A549 (cell line): ENCODE data around the gene MLX. TPM values are rescaled to one million over a fixed set of nuclear protein-coding genes. Genes with fewer than 3 reads are reported as not detected.

Source experiments
- ATAC-seq, 2 experiments: fragments of 200-7000 bp in 1 of 2; fragments of >200 bp in 1 of 2; cut with Nextera tagmentation in 1 of 2; cut with Tn5 transposase in 1 of 2; 3 replicates each; pipeline versions ENCODE4 v1.8.0 to v1.9.1; 2018 to 2020; ENCODE audit warnings: mild to moderate bottlenecking in 1 of 2, moderate library complexity in 1 of 2
- CTCF ChIA-PET: fragments of 300-600 bp; sonication (Branson Sonifier 250); formaldehyde crosslinking; extraction: SDS; loops from one replicate; lab custom pipeline; 2021; ENCODE audit warnings: antibody characterized with exemption, inconsistent platforms; lab: Yijun Ruan, JAX
- POLR2A ChIA-PET: fragments of 350-600 bp; formaldehyde crosslinking; extraction: SDS; loops from one replicate; lab custom pipeline; 2021; ENCODE audit warnings: antibody characterized with exemption, inconsistent platforms; lab: Yijun Ruan, JAX
- DNase-seq, 2 experiments: peaks; one replicate each; pipeline versions ENCODE4 v3.0.0 to v3.0.0-alpha.2; 2011 to 2016; ENCODE audit warnings: low read depth in 1 of 2, low spot score in 1 of 2
- FAIRE-seq: peaks from 2 replicates; lab custom pipeline; 2011; peaks lifted over from hg19 to GRCh38; lab: Jason Lieb, UNC
- H3K27ac ChIP-seq, 2 experiments: fragments of >200 bp; sonication (Bioruptor Twin); formaldehyde crosslinking; 3 replicates each; pipeline ENCODE4 v1.5.1; 2016 to 2017
- H3K4me1 ChIP-seq: fragments of >200 bp; sonication (Bioruptor Twin); formaldehyde crosslinking; 3 replicates; pipeline ENCODE4 v1.6.1; 2016
- H3K4me2 ChIP-seq: fragments of >200 bp; sonication (Bioruptor Twin); formaldehyde crosslinking; 3 replicates; pipeline ENCODE4 v1.6.1; 2016
- H3K4me3 ChIP-seq: fragments of >200 bp; sonication (Bioruptor Twin); formaldehyde crosslinking; 3 replicates; pipeline ENCODE4 v1.5.1; 2016
- H3K9me3 ChIP-seq: fragments of >200 bp; sonication (Bioruptor Twin); formaldehyde crosslinking; 3 replicates; pipeline ENCODE4 v1.6.1; 2016
- CBX2 ChIP-seq: fragments of 200-600 bp; sonication (generic); IDR thresholded peaks from 2 replicates; pipeline ENCODE4 v1.6.1; 2016; ENCODE audit warnings: low read depth, mild to moderate bottlenecking, borderline replicate concordance
- HEYL ChIP-seq: fragments of 250-450 bp; sonication (Bioruptor Pico); IDR thresholded peaks from 2 replicates; pipeline ENCODE4 v1.8.0; 2021; ENCODE audit warnings: mild to moderate bottlenecking, moderate library complexity
- HOXB5 ChIP-seq: fragments of 250-450 bp; sonication (Bioruptor Pico); IDR thresholded peaks from 2 replicates; pipeline ENCODE4 v1.5.0; 2020; ENCODE audit warnings: mild to moderate bottlenecking, moderate library complexity
- JUN ChIP-seq, 2 experiments: fragments of >200 bp; sonication (Bioruptor Twin); formaldehyde crosslinking; IDR thresholded peaks; 2 replicates in 1 of 2; 3 replicates in 1 of 2; pipeline ENCODE4 v1.6.1; 2016 to 2017
- KDM5A ChIP-seq: fragments of 200-600 bp; sonication (generic); IDR thresholded peaks from 2 replicates; pipeline ENCODE4 v1.6.1; 2016; ENCODE audit warnings: antibody characterized with exemption, mild to moderate bottlenecking
- MAFK ChIP-seq: fragments of 450-650 bp; IDR thresholded peaks from 2 replicates; pipeline ENCODE4 v1.6.1; 2014; ENCODE audit not compliant: partially characterized antibody
- PHF8 ChIP-seq: fragments of 200-600 bp; sonication (generic); IDR thresholded peaks from 2 replicates; pipeline ENCODE4 v1.6.1; 2016; ENCODE audit warnings: low read depth, mild to moderate bottlenecking, antibody characterized with exemption, moderate library complexity, borderline replicate concordance
- POLR2A ChIP-seq: IDR thresholded peaks from 2 replicates; pipeline ENCODE4 v1.6.1; 2012; ENCODE audit warnings: mild to moderate bottlenecking, low read length
- POLR2AphosphoS2 ChIP-seq: conservative IDR thresholded peaks from 2 replicates; pipeline ENCODE4 v1.6.1; 2012; ENCODE audit warnings: low read length, improper control_type of control experiment, inconsistent platforms
- RAD21 ChIP-seq, 2 experiments: fragments of >200 bp in 1 of 2; sonication (Bioruptor Twin) in 1 of 2; formaldehyde crosslinking in 1 of 2; IDR thresholded peaks in 1 of 2; conservative IDR thresholded peaks in 1 of 2; 2 replicates in 1 of 2; 3 replicates in 1 of 2; pipeline ENCODE4 v1.6.1; 2012 to 2018; ENCODE audit warnings: inconsistent platforms in 1 of 2
- RARB ChIP-seq: fragments of 250-450 bp; sonication (Bioruptor Pico); IDR thresholded peaks from 2 replicates; pipeline ENCODE4 v1.8.0; 2021; ENCODE audit warnings: mild to moderate bottlenecking, moderate library complexity
- RFX5 ChIP-seq: fragments of 450-650 bp; IDR thresholded peaks from 2 replicates; pipeline ENCODE4 v1.7.1; 2014; ENCODE audit warnings: antibody characterized with exemption, mild to moderate bottlenecking, moderate library complexity
- SMC3 ChIP-seq: fragments of >200 bp; sonication (Bioruptor Twin); formaldehyde crosslinking; IDR thresholded peaks from 3 replicates; pipeline ENCODE4 v1.6.1; 2018; ENCODE audit warnings: inconsistent platforms
- TP53 ChIP-seq: fragments of 250-450 bp; sonication (Bioruptor Pico); IDR thresholded peaks from 2 replicates; pipeline ENCODE4 v1.5.0; 2021; ENCODE audit warnings: mild to moderate bottlenecking, moderate library complexity
- ZC3H11A ChIP-seq: fragments of 450-650 bp; IDR thresholded peaks from 2 replicates; pipeline ENCODE4 v1.6.1; 2014; ENCODE audit warnings: antibody characterized with exemption, mild to moderate bottlenecking
- WGBS: methylation state at CpG from one replicate; pipeline ENCODE4 v1.1.6; 2017; ENCODE audit errors: missing lambda C conversion rate; 5-methylcytosine and 5-hydroxymethylcytosine counted together
- polyA plus RNA-seq, 4 experiments: library from polyadenylated mRNA; depleted of rRNA in 3 of 4; stranded (reverse); fragments of >200 nt; fragmentation: RNase III in 1 of 4; extraction: RNeasy Plus Mini Kit Qiagen cat#74134 plus additional on column Dnase treatment in 1 of 4; gene quantifications; 2 replicates in 3 of 4; 3 replicates in 1 of 4; pipeline ENCODE4 v1.2.3, GENCODE V29; 2011 to 2017
- TF ChIP-seq, protein P1 (sequence below): IDR thresholded peaks from 2 replicates; pipeline ENCODE4 v1.6.1; 2012; ENCODE audit warnings: low read depth, borderline replicate concordance
- TF ChIP-seq, protein P2 (sequence below): fragments of >200 bp; sonication (Bioruptor Twin); formaldehyde crosslinking; IDR thresholded peaks from 3 replicates; pipeline ENCODE4 v1.6.1; 2016
- TF ChIP-seq, protein P3 (sequence below): fragments of >200 bp; sonication (Bioruptor Twin); formaldehyde crosslinking; IDR thresholded peaks from 3 replicates; pipeline ENCODE4 v1.5.1; 2016
- TF ChIP-seq, protein P4 (sequence below): IDR thresholded peaks from 2 replicates; pipeline ENCODE4 v1.6.1; 2012
- TF ChIP-seq, protein P5 (sequence below): IDR thresholded peaks from 2 replicates; pipeline ENCODE4 v1.6.1; 2012
- TF ChIP-seq, protein P6 (sequence below): fragments of 250-450 bp; sonication (Bioruptor Pico); IDR thresholded peaks from 2 replicates; pipeline ENCODE4 v1.5.0; 2020; ENCODE audit warnings: low read depth, mild to moderate bottlenecking, moderate library complexity

The MLX gene
- polyA plus RNA-seq, 2 of the 4 experiments (the other 2 are of a cell fraction): 46.3 to 48.0 TPM

DNA sequence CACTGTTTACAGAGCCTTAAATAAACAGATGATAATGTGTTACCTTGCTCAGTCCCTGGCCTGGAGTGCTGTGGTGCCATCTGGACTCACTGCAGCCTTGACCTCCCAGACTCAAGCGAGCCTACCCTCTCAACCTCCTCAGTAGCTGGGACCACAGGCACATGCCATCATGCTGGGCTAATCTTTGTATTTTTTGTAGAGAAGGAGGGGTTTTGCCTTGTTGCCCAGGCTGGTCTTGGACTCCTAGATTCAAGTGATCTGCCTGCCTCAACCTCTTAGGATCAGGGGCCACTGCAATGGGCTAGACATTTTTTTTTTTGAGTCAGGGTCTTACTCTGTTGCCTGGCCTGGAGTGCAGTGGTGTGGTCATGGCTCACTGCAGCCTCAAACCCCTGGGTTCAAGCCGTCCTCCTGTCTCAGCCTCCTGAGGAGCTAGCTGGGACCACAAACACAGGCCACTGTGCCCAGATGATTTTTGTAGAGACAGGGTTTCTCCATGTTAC, 35.9 kb upstream of the MLX start:
- POLR2A ChIA-PET: interaction anchor here (1.2 kb wide), 1 partner anchor 108 kb away, joined by 4 read pairs; the partner anchor contains the start of gene CAVIN1
- WGBS: 59% methylated on average over 2 of the region's 2 CpGs
- CTCF ChIA-PET: interaction anchor here (0.9 to 11.5 kb wide), 10 partner anchors 11 to 349 kb away, joined by 3 to 231 read pairs (median 6); no protein-coding TSS in a partner anchor
- FAIRE-seq (no peak), DNase-seq (no peak), ATAC-seq (peak in 1 of 2 experiments; percentile 6; a peak in 1 of 6 replicates)
- peak overlapping the region; percentile 77 to 85 for H3K27ac ChIP-seq
- peaks cover 49% of the 10 kb centered on the region for H3K4me1 ChIP-seq
- peak overlapping the region; percentile 72 for H3K4me2 ChIP-seq
- no peak for TF ChIP-seq KDM5A
- no peaks in the 10 kb centered on the region for H3K9me3 ChIP-seq
- H3K4me3 ChIP-seq: no peak overlapping the region

DNA sequence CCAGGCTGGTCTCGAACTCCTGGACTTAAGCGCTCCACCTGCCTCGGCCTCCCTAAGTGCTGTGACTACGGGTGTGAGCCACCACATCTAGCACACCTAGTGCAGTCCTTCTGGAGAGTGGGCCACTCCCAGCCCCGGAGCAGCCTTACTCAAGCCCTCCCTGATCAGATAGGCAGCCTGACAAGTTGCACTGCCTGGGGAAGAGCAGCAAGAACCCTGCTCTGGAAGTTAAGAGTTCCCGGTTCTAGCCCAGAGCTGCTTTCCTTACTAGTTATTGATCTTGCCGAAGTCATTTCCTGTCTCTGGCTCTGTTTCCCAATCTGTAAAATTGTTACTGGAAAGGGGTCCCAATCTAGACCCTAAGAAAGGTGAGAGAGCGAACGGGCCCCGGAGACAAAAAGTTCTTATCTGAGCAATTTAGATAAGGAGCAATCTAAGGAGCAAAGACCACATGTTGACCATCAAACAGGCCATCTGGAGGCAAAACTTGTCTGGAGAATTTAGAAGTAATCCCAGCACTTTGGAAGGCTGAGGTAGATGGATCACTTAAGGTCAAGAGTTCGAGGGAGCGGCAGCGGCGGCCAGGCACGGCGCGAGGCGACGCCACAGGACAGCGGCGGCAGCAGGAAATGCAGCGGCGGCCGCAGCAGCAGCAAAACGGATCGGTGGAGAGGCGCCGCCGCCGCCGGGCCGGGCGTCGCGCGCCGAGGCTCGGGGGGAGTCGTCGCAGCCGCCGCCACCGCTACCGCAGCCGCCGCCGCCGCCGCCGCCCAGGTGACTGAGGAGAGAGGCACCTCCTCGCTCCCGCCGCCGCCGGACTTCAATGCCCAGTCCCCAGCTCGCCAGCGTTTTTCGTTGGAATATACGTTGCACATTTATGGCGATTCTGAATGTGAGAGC, 35.2 kb upstream of the MLX start:
- 13% methylated on average over 60 of the region's 60 CpGs for WGBS
- CTCF ChIA-PET: interaction anchor here (0.8 to 11.5 kb wide), 17 partner anchors 9 to 595 kb away, joined by 3 to 231 read pairs (median 4); no protein-coding TSS in a partner anchor
- ATAC-seq: peak; percentile 45 to 55

More for the DNA sequence above, 35.2 kb upstream of the MLX start:
- TF ChIP-seq RAD21 (conservative IDR thresholded peaks at IDR 0.05 in 1 of 2, IDR thresholded peaks at IDR 0.05 in 1 of 2) (peak; percentile 33 to 52), PHF8 (0 out of 2 replicates have a peak, but pooled peaks have one; percentile 40), POLR2AphosphoS2 (no peak), MAFK (no peak), POLR2A (peak; percentile 57), HOXB5 (CRISPR knock-in tag) (0 out of 2 replicates have a peak, but pooled peaks have one; percentile 55), RFX5 (no peak), HEYL (no peak), ZC3H11A (no peak), SMC3 (no peak), TP53 (0 out of 2 replicates have a peak, but pooled peaks have one; percentile 63), CBX2 (no peak), RARB (0 out of 2 replicates have a peak, but pooled peaks have one; percentile 40), JUN (IDR thresholded peaks at IDR 0.05) (peak in 1 of 2 experiments; percentile 82; a peak in 3 of 5 replicates)
- TF ChIP-seq, protein P1, sequence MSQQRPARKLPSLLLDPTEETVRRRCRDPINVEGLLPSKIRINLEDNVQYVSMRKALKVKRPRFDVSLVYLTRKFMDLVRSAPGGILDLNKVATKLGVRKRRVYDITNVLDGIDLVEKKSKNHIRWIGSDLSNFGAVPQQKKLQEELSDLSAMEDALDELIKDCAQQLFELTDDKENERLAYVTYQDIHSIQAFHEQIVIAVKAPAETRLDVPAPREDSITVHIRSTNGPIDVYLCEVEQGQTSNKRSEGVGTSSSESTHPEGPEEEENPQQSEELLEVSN: peak; percentile 82
- TF ChIP-seq, protein P2, sequence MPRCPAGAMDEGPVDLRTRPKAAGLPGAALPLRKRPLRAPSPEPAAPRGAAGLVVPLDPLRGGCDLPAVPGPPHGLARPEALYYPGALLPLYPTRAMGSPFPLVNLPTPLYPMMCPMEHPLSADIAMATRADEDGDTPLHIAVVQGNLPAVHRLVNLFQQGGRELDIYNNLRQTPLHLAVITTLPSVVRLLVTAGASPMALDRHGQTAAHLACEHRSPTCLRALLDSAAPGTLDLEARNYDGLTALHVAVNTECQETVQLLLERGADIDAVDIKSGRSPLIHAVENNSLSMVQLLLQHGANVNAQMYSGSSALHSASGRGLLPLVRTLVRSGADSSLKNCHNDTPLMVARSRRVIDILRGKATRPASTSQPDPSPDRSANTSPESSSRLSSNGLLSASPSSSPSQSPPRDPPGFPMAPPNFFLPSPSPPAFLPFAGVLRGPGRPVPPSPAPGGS: 0 out of 3 replicates have a peak, but pooled peaks have one; percentile 28
- TF ChIP-seq, protein P3, sequence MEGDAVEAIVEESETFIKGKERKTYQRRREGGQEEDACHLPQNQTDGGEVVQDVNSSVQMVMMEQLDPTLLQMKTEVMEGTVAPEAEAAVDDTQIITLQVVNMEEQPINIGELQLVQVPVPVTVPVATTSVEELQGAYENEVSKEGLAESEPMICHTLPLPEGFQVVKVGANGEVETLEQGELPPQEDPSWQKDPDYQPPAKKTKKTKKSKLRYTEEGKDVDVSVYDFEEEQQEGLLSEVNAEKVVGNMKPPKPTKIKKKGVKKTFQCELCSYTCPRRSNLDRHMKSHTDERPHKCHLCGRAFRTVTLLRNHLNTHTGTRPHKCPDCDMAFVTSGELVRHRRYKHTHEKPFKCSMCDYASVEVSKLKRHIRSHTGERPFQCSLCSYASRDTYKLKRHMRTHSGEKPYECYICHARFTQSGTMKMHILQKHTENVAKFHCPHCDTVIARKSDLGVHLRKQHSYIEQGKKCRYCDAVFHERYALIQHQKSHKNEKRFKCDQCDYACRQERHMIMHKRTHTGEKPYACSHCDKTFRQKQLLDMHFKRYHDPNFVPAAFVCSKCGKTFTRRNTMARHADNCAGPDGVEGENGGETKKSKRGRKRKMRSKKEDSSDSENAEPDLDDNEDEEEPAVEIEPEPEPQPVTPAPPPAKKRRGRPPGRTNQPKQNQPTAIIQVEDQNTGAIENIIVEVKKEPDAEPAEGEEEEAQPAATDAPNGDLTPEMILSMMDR: peak; percentile 50; the same call in 2 of the 3 replicates
- TF ChIP-seq, protein P4, sequence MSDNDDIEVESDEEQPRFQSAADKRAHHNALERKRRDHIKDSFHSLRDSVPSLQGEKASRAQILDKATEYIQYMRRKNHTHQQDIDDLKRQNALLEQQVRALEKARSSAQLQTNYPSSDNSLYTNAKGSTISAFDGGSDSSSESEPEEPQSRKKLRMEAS: peak; percentile 79
- TF ChIP-seq, protein P5, sequence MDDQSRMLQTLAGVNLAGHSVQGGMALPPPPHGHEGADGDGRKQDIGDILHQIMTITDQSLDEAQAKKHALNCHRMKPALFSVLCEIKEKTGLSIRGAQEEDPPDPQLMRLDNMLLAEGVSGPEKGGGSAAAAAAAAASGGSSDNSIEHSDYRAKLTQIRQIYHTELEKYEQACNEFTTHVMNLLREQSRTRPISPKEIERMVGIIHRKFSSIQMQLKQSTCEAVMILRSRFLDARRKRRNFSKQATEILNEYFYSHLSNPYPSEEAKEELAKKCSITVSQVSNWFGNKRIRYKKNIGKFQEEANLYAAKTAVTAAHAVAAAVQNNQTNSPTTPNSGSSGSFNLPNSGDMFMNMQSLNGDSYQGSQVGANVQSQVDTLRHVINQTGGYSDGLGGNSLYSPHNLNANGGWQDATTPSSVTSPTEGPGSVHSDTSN: no peak
- TF ChIP-seq, protein P6, sequence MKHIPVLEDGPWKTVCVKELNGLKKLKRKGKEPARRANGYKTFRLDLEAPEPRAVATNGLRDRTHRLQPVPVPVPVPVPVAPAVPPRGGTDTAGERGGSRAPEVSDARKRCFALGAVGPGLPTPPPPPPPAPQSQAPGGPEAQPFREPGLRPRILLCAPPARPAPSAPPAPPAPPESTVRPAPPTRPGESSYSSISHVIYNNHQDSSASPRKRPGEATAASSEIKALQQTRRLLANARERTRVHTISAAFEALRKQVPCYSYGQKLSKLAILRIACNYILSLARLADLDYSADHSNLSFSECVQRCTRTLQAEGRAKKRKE (CRISPR knock-in tag): no peak
- peaks cover 43% of the 10 kb centered on the region for H3K4me1 ChIP-seq
- H3K9me3 ChIP-seq: no peaks in the 10 kb centered on the region
- FAIRE-seq (no peak), DNase-seq (peak in 1 of 2 experiments; percentile 86)
- peak overlapping the region; percentile 55 for H3K4me3 ChIP-seq
- POLR2A ChIA-PET: interaction anchor here (0.6 to 1.2 kb wide), 3 partner anchors 109 to 254 kb away, joined by 4 to 6 read pairs (median 6); partner anchors contain the start of genes CAVIN1 and STAT5A
- H3K4me2 ChIP-seq: peak overlapping the region; percentile 72
- H3K27ac ChIP-seq: peak overlapping the region; percentile 77 to 85
